HG03558 (cell line): Measurements from ENCODE around the gene SLITRK2.

Source experiments
- ATAC-seq: cut with Tn5 transposase; IDR thresholded peaks from one replicate; pipeline ENCODE4 v1.9.1; 2021; ENCODE audit warnings: moderate number of reproducible peaks; ENCODE audit not compliant: unreplicated experiment; ENCODE audit errors: extremely low read depth

Gene SLITRK2

GRCh38 chrX:145817331-145818185, at the start of gene SLITRK2:
SLITRK2 (plus strand) TSS chrX:145817829; CDS start chrX:145822426, 4,597 bp downstream.
- ATAC-seq = no peak

- no peak for ATAC-seq
Measured at GRCh38 chrX:145773006-145773405, 44.6 kb upstream of the SLITRK2 start.

GRCh38 chrX:145792281-145792680, 25.3 kb upstream of the SLITRK2 start:
- ATAC-seq = no peak

- no peak for ATAC-seq
Measured at GRCh38 chrX:145803508-145803907, 14.1 kb upstream of the SLITRK2 start.

- no peak for ATAC-seq
Measured at GRCh38 chrX:145813081-145813480, 4.5 kb upstream of the SLITRK2 start.

GRCh38 chrX:145816601-145817315, 871 bp upstream of the SLITRK2 start:
- ATAC-seq = no peak

- no peak for ATAC-seq
Measured at GRCh38 chrX:145818186-145819113, 821 bp downstream of the SLITRK2 start.

GRCh38 chrX:145820825-145821224, 3.2 kb downstream of the SLITRK2 start:
- no peak for ATAC-seq

- ATAC-seq = no peak
Measured at GRCh38 chrX:145821291-145821897, 3.8 kb downstream of the SLITRK2 start.

GRCh38 chrX:145821898-145822571, 4.4 kb downstream of the SLITRK2 start:
- ATAC-seq = no peak

- no peak for ATAC-seq
Measured at GRCh38 chrX:145823132-145823531, 5.5 kb downstream of the SLITRK2 start.

GRCh38 chrX:145825896-145826295, 8.3 kb downstream of the SLITRK2 start:
- no peak for ATAC-seq

GRCh38 chrX:145826466-145826865, 8.8 kb downstream of the SLITRK2 start:
- ATAC-seq = no peak

GRCh38 chrX:145832796-145833195, 15.2 kb downstream of the SLITRK2 start:
- ATAC-seq = no peak

- ATAC-seq = no peak
Measured at GRCh38 chrX:145840531-145840930, 22.9 kb downstream of the SLITRK2 start.

GRCh38 chrX:145843146-145843904, 25.7 kb downstream of the SLITRK2 start:
- no peak for ATAC-seq

- no peak for ATAC-seq
Measured at GRCh38 chrX:145844886-145845285, 27.3 kb downstream of the SLITRK2 start.

- no peak for ATAC-seq
Measured at GRCh38 chrX:145848448-145848847, 30.8 kb downstream of the SLITRK2 start.

- ATAC-seq = no peak
Measured at GRCh38 chrX:145848857-145849256, 31.2 kb downstream of the SLITRK2 start.
